ENCODE results near the gene VPS72. TPM values are rescaled to one million over a fixed set of nuclear protein-coding genes. Genes with fewer than 3 reads are reported as not detected.

Gene VPS72
- total and polyA plus RNA-seq, 10 of the 15 experiments (the other 5 are each of a cell fraction or from before 2014, with no cell fraction given) = 6.7 to 77.8 (median 58.1) TPM

- in situ Hi-C loops (cut with MboI) = no loop called here
- ATAC-seq = no peak
- POLR2A ChIA-PET = no interaction called here
Measured at GRCh38 chr1:151132335-151133017, 57.5 kb downstream of the VPS72 start.

More at GRCh38 chr1:151132335-151133017, 57.5 kb downstream of the VPS72 start:
- 93% methylated on average over 36 of the region's 74 CpGs for WGBS (ENCODE audit: insufficient coverage, insufficient replicate concordance, low lambda C conversion rate, missing lambda C conversion rate)
- Histone ChIP-seq H3K4me2 (ENCODE audit: control insufficient read depth, insufficient read depth) (no peak overlapping the region), H3K79me2 (ENCODE audit: control insufficient read depth, insufficient read depth, low read length) (no peaks in the 10 kb centered on the region), H2AFZ (ENCODE audit: control insufficient read depth, low read depth, low read length) (no peak overlapping the region), H3K27me3 (replicated peaks in 1 of 2; ENCODE audit: control insufficient read depth in 2 of 2, insufficient read depth in 2 of 2, low read length in 1 of 2) (no peaks in the 10 kb centered on the region), H3K4me3 (no peak overlapping the region), H3K9ac (ENCODE audit: control insufficient read depth, insufficient read depth, low read length) (no peak overlapping the region), H4K20me1 (ENCODE audit: control insufficient read depth, insufficient read depth) (no peaks in the 10 kb centered on the region), H3K9me3 (replicated peaks; ENCODE audit: control insufficient read depth, insufficient read depth, low read length) (no peaks in the 10 kb centered on the region), H3K36me3 (ENCODE audit: control insufficient read depth in 2 of 2, insufficient read depth in 2 of 2, low read length in 1 of 2) (no peaks in the 10 kb centered on the region), H3K27ac (ENCODE audit: control insufficient read depth, insufficient read depth) (no peak overlapping the region), H3K4me1 (ENCODE audit: control insufficient read depth, insufficient read depth, low read length) (peaks cover 8% of the 10 kb centered on the region; the same call in 1 of the 2 replicates)
- no TSS peak for BruUV-seq (replicated peaks)
- ChIA-PET RAD21 (ENCODE audit: unreplicated experiment) (no interaction called here), CTCF (no interaction called here), SMC1A (ENCODE audit: uncharacterized antibody, unreplicated experiment) (no interaction called here)
- FAIRE-seq (no peak), DNase-seq (ENCODE audit: low read depth, low spot score) (no peak)
- intact Hi-C loops (cut with micrococcal nuclease; ENCODE audit: unreplicated experiment) = no loop called here
- TF ChIP-seq REST (IDR thresholded peaks at IDR 0.05; ENCODE audit: low read depth, low read length) (no peak), ZBED1 (IDR thresholded peaks at IDR 0.05; ENCODE audit: borderline replicate concordance) (no peak), RAD51 (IDR thresholded peaks at IDR 0.05) (no peak), MEF2B (IDR thresholded peaks at IDR 0.05; ENCODE audit: partially characterized antibody, poor library complexity, severe bottlenecking) (no peak), ELK1 (IDR thresholded peaks at IDR 0.05; ENCODE audit: low read depth, low read length) (no peak), KLF5 (IDR thresholded peaks at IDR 0.05; ENCODE audit: partially characterized antibody) (no peak)
